Right lobe of liver (tissue), 6 donors: ENCODE measurements around the gene ITGB8. TPM values are rescaled to one million over a fixed set of nuclear protein-coding genes. Genes with fewer than 3 reads are reported as not detected.
"Not testable (repeated sequence)": the region's sequence is repeated elsewhere in the genome, so short reads cannot be mapped to it uniquely, and the experiment has no call there.

Experiments
- ATAC-seq, 4 donors: fragments of 200-7000 bp; cut with Tn5 transposase; one replicate each; pipeline ENCODE4 v1.9.1; 2020; ENCODE audit warnings: mild to moderate bottlenecking in 4 of 4, moderate library complexity in 4 of 4
- DNase-seq, 3 donors: peaks; one replicate each; pipeline ENCODE4 v3.0.0-alpha.2; 2020
- H3K27ac ChIP-seq, 3 donors: fragments of 200-600 bp; one replicate each; pipeline ENCODE4 v1.8.0; 2022
- H3K27me3 ChIP-seq, 2 donors: fragments of 200-600 bp; one replicate each; pipeline ENCODE4 v1.8.0; 2022
- H3K36me3 ChIP-seq, 4 donors: fragments of 200-600 bp; sonication (generic) in 1 of 4; one replicate each; pipeline versions ENCODE4 v1.5.1 to v1.8.0; 2017 to 2022; ENCODE audit warnings: control low read depth in 1 of 4
- H3K4me1 ChIP-seq, 4 donors: fragments of 200-600 bp; sonication (generic) in 1 of 4; one replicate each; pipeline versions ENCODE4 v1.5.1 to v1.8.0; 2017 to 2022; ENCODE audit warnings: control low read depth in 1 of 4
- H3K4me3 ChIP-seq, 3 donors: fragments of 200-600 bp; one replicate each; pipeline ENCODE4 v1.8.0; 2022
- H3K9me3 ChIP-seq, 4 donors: fragments of 200-600 bp; sonication (generic) in 1 of 4; one replicate each; pipeline versions ENCODE4 v1.5.1 to v1.8.0; 2017 to 2022; ENCODE audit warnings: control low read depth in 1 of 4
- POLR2A ChIP-seq: fragments of 450-650 bp; IDR thresholded peaks from one replicate; pipeline ENCODE4 v1.6.1; 2017; ENCODE audit warnings: antibody characterized with exemption, mild to moderate bottlenecking
- WGBS: methylation state at CpG from one replicate; pipeline ENCODE4 v1.1.6; 2018; ENCODE audit warnings: low coverage, low lambda C conversion rate; ENCODE audit not compliant: insufficient coverage; ENCODE audit errors: missing lambda C conversion rate; 5-methylcytosine and 5-hydroxymethylcytosine counted together
- intact Hi-C, 2 donors: fragments of 100-400 bp; cut with DNase I; formaldehyde crosslinking; loops; one replicate each; pipeline versions ENCODE4 v1.11.2 to v1.14.1; 2022
- total RNA-seq, 6 experiments: library from RNA; depleted of rRNA in 2 of 6; stranded (reverse); fragments of >200 nt in 2 of 6; fragmentation: NEBNext Ultra II Directional in 3 of 6; extraction: Animal tissue kit (Norgen Biotek cat#: 25700) in 3 of 6; gene quantifications; one replicate each; pipeline versions ENCODE4 v1.1.0 to v1.2.4, GENCODE V29; 2016 to 2023
- TF ChIP-seq, protein P1 (sequence below), 4 donors: fragments of 200-600 bp in 3 of 4; fragments of 450-650 bp in 1 of 4; IDR thresholded peaks; one replicate each; pipeline versions ENCODE4 v1.5.1 to v1.8.0; 2016 to 2022; ENCODE audit warnings: antibody characterized with exemption in 4 of 4, mild to moderate bottlenecking in 2 of 4
- donor health status: DM: no; HTN: yes; CAD: no.
- donor health status: DM: no; HTN: no; CAD: no.
- donor health status: DM: no; HTN: no; CAD: no.
- donor health status: DM: no; HTN: yes; CAD: no.
- donor health status: DM: no; HTN: yes; CAD: no.

ITGB8 gene
- total RNA-seq, 6 experiments from 2014 or later: 0.43 to 0.70 (median 0.56) TPM

DNA sequence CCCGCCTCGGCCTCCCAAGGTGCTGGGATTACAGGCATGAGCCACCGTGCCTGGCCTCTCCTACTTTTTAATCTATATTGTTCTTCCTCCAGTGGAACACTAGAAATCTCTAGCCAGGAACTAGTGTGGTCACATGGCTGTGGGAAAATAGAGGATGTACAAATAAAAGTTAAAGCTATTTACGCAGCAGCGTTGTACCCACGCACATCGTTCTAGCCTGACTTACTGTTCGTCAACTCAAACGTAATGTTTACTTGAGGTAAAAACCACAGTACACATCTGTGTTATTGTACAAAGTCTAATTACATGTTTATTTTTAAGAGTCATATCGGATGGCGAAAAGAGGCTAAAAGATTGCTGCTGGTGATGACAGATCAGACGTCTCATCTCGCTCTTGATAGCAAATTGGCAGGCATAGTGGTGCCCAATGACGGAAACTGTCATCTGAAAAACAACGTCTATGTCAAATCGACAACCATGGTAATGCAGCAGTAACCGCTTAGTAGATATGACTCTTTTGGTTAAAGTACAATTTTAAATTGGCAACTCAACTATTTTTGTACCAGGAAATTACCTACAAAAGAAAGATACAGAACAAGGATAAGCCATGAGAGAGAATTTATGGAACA lies 50.8 kb downstream of the ITGB8 start:
- Histone ChIP-seq H3K36me3 (no peaks in the 10 kb centered on the region), H3K27ac (no peak overlapping the region), H3K27me3 (no peaks in the 10 kb centered on the region), H3K4me1 (no peaks in the 10 kb centered on the region), H3K4me3 (no peak overlapping the region), H3K9me3 (no peaks in the 10 kb centered on the region)
- no peak for TF ChIP-seq POLR2A
- TF ChIP-seq, protein P1, sequence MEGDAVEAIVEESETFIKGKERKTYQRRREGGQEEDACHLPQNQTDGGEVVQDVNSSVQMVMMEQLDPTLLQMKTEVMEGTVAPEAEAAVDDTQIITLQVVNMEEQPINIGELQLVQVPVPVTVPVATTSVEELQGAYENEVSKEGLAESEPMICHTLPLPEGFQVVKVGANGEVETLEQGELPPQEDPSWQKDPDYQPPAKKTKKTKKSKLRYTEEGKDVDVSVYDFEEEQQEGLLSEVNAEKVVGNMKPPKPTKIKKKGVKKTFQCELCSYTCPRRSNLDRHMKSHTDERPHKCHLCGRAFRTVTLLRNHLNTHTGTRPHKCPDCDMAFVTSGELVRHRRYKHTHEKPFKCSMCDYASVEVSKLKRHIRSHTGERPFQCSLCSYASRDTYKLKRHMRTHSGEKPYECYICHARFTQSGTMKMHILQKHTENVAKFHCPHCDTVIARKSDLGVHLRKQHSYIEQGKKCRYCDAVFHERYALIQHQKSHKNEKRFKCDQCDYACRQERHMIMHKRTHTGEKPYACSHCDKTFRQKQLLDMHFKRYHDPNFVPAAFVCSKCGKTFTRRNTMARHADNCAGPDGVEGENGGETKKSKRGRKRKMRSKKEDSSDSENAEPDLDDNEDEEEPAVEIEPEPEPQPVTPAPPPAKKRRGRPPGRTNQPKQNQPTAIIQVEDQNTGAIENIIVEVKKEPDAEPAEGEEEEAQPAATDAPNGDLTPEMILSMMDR (IDR thresholded peaks at IDR 0.05): no peak
- ATAC-seq: no peak
- intact Hi-C loops: no loop called here
- WGBS: 65% methylated on average over 16 of the region's 17 CpGs
- DNase-seq: no peak

- TF ChIP-seq, protein P1 (IDR thresholded peaks at IDR 0.05): no peak
- TF ChIP-seq POLR2A: no peak
- H3K36me3 ChIP-seq: no peaks in the 10 kb centered on the region
- DNase-seq: no peak
- H3K27me3 ChIP-seq: no peaks in the 10 kb centered on the region
- ATAC-seq: no peak
- no peak overlapping the region for H3K27ac ChIP-seq
- H3K4me3 ChIP-seq: no peak overlapping the region
- H3K9me3 ChIP-seq: no peaks in the 10 kb centered on the region
- intact Hi-C loops: no loop called here
- H3K4me1 ChIP-seq: no peaks in the 10 kb centered on the region
Observed at GRCh38 chr7:20383351-20383750, 52.7 kb downstream of the ITGB8 start.

GRCh38 chr7:20385126-20385525 lies 54.4 kb downstream of the ITGB8 start:
- H3K9me3 ChIP-seq: no peaks in the 10 kb centered on the region
- TF ChIP-seq POLR2A: no peak
- TF ChIP-seq, protein P1 (IDR thresholded peaks at IDR 0.05): no peak
- H3K4me3 ChIP-seq: no peak overlapping the region
- H3K27ac ChIP-seq: no peak overlapping the region
- H3K4me1 ChIP-seq: no peaks in the 10 kb centered on the region
- intact Hi-C loops: no loop called here
- WGBS: 42% methylated on average over 1 of the region's 1 CpG
- no peaks in the 10 kb centered on the region for H3K36me3 ChIP-seq
- ATAC-seq: no peak
- DNase-seq: no peak
- H3K27me3 ChIP-seq: no peaks in the 10 kb centered on the region

- H3K27ac ChIP-seq: no peak overlapping the region
- no peak overlapping the region for H3K4me3 ChIP-seq
- H3K27me3 ChIP-seq: no peaks in the 10 kb centered on the region
- ATAC-seq (no peak), DNase-seq (no peak)
- 54% methylated on average over 1 of the region's 1 CpG for WGBS
- no peaks in the 10 kb centered on the region for H3K36me3 ChIP-seq
- TF ChIP-seq, protein P1 (IDR thresholded peaks at IDR 0.05): no peak
- TF ChIP-seq POLR2A: no peak
- H3K9me3 ChIP-seq: no peaks in the 10 kb centered on the region
- intact Hi-C loops: no loop called here
- no peaks in the 10 kb centered on the region for H3K4me1 ChIP-seq
Observed at GRCh38 chr7:20388084-20388483, 57.4 kb downstream of the ITGB8 start.

- H3K27ac ChIP-seq, H3K4me3 ChIP-seq, intact Hi-C loops, H3K4me1 ChIP-seq, H3K9me3 ChIP-seq, DNase-seq, H3K27me3 ChIP-seq, ATAC-seq, H3K36me3 ChIP-seq: not testable (repeated sequence)
- 33% methylated on average over 2 of the region's 2 CpGs for WGBS
Observed at GRCh38 chr7:20389192-20389591, 58.5 kb downstream of the ITGB8 start.
